IMR-90 (cell line): ENCODE results near the gene ATP8B3. TPM values are rescaled to one million over a fixed set of nuclear protein-coding genes. Genes with fewer than 3 reads are reported as not detected.

Experiments
- ATAC-seq: fragments of 200-7000 bp; cut with Tn5 transposase; 2 replicates; pipeline ENCODE4 v1.9.1; 2020; ENCODE audit warnings: low read depth, mild to moderate bottlenecking, moderate library complexity
- BruUV-seq: library from RNA; stranded (reverse); fragments of 400-500 nt; replicated peaks from 2 replicates; lab custom pipeline; 2021; lab: Mats Ljungman, UMichigan
- CTCF ChIA-PET: fragments of 300-600 bp; formaldehyde crosslinking; extraction: SDS; loops from one replicate; lab custom pipeline; 2021; ENCODE audit warnings: antibody characterized with exemption; lab: Yijun Ruan, JAX
- POLR2A ChIA-PET: fragments of 300-600 bp; sonication (Branson Sonifier 250); formaldehyde crosslinking; loops from one replicate; lab custom pipeline; 2022; ENCODE audit warnings: antibody characterized with exemption; ENCODE audit not compliant: unreplicated experiment; lab: Charles Lee
- DNase-seq: peaks from one replicate; pipeline ENCODE4 v3.0.0; 2013
- H2AFZ ChIP-seq: replicated peaks from 2 replicates; pipeline ENCODE3; 2013; ENCODE audit warnings: low read length, mild to moderate bottlenecking; ENCODE audit not compliant: poor library complexity
- H2AK5ac ChIP-seq: 2 replicates; pipeline ENCODE4 v1.6.1; 2013; ENCODE audit warnings: low read depth, low read length, inconsistent platforms
- H2AK9ac ChIP-seq: replicated peaks from 2 replicates; pipeline ENCODE3; 2013; ENCODE audit warnings: mild to moderate bottlenecking, low read depth, low read length, moderate library complexity; ENCODE audit not compliant: poor library complexity
- H2BK120ac ChIP-seq: 2 replicates; pipeline ENCODE4 v1.6.1; 2013; ENCODE audit warnings: low read depth, low read length, inconsistent platforms
- H2BK15ac ChIP-seq: 3 replicates; pipeline ENCODE4 v1.6.1; 2013; ENCODE audit warnings: low read depth, low read length, inconsistent platforms
- H2BK20ac ChIP-seq: 2 replicates; pipeline ENCODE4 v1.6.1; 2013; ENCODE audit warnings: low read depth, mild to moderate bottlenecking, inconsistent platforms, low read length, moderate library complexity
- H2BK5ac ChIP-seq: 2 replicates; pipeline ENCODE4 v1.6.1; 2013; ENCODE audit warnings: mild to moderate bottlenecking, low read depth, low read length, inconsistent platforms; ENCODE audit not compliant: poor library complexity, severe bottlenecking
- H3K14ac ChIP-seq: replicated peaks from 2 replicates; pipeline ENCODE4 v1.6.1; 2013; ENCODE audit warnings: low read depth, low read length, inconsistent platforms
- H3K18ac ChIP-seq: 2 replicates; pipeline ENCODE4 v1.6.1; 2013; ENCODE audit warnings: low read depth, low read length, control low read depth
- H3K23ac ChIP-seq: 2 replicates; pipeline ENCODE4 v1.6.1; 2013; ENCODE audit warnings: low read depth, low read length, inconsistent platforms
- H3K27ac ChIP-seq: 2 replicates; pipeline ENCODE4 v1.5.1; 2013; ENCODE audit warnings: mild to moderate bottlenecking, control low read depth, low read length; ENCODE audit not compliant: insufficient read depth
- H3K27me3 ChIP-seq: 2 replicates; pipeline ENCODE4 v1.6.1; 2013; ENCODE audit warnings: low read length; ENCODE audit not compliant: control insufficient read depth, insufficient read depth
- H3K36me3 ChIP-seq: 2 replicates; pipeline ENCODE4 v1.6.1; 2013; ENCODE audit warnings: low read length, mixed read lengths; ENCODE audit not compliant: control insufficient read depth, insufficient read depth
- H3K4ac ChIP-seq: 2 replicates; pipeline ENCODE4 v1.6.1; 2013; ENCODE audit warnings: low read depth, low read length, inconsistent platforms
- H3K4me1 ChIP-seq: 2 replicates; pipeline ENCODE4 v1.6.1; 2013; ENCODE audit warnings: low read length, mixed read lengths; ENCODE audit not compliant: control insufficient read depth, insufficient read depth
- H3K4me2 ChIP-seq: 2 replicates; pipeline ENCODE4 v1.6.1; 2013; ENCODE audit warnings: low read depth, mild to moderate bottlenecking, control low read depth, low read length, moderate library complexity
- H3K4me3 ChIP-seq: 2 replicates; pipeline ENCODE4 v1.5.1; 2013; ENCODE audit warnings: low read depth, mild to moderate bottlenecking, control low read depth, low read length, moderate library complexity; ENCODE audit not compliant: insufficient read depth
- H3K56ac ChIP-seq: 2 replicates; pipeline ENCODE4 v1.6.1; 2013; ENCODE audit warnings: low read length, inconsistent platforms; ENCODE audit not compliant: insufficient read depth; ENCODE audit errors: extremely low read depth
- H3K79me1 ChIP-seq, 2 experiments: 2 replicates each; pipeline ENCODE4 v1.6.1; 2013; ENCODE audit warnings: low read length in 2 of 2, inconsistent platforms in 1 of 2, low read depth in 1 of 2
- H3K9ac ChIP-seq: 2 replicates; pipeline ENCODE4 v1.6.1; 2013; ENCODE audit warnings: low read depth, low read length, control low read depth
- H3K9me1 ChIP-seq: 2 replicates; pipeline ENCODE4 v1.6.1; 2013; ENCODE audit warnings: low read length, inconsistent platforms; ENCODE audit not compliant: insufficient read depth
- H3K9me3 ChIP-seq: 2 replicates; pipeline ENCODE4 v1.6.1; 2013; ENCODE audit warnings: low read length; ENCODE audit not compliant: control insufficient read depth, insufficient read depth
- H4K20me1 ChIP-seq: 2 replicates; pipeline ENCODE4 v1.6.1; 2013; ENCODE audit warnings: low read length, inconsistent platforms; ENCODE audit not compliant: insufficient read depth
- H4K5ac ChIP-seq: 2 replicates; pipeline ENCODE4 v1.6.1; 2013; ENCODE audit warnings: mild to moderate bottlenecking, low read depth, low read length, control low read depth
- H4K8ac ChIP-seq, 2 experiments: 2 replicates each; pipeline ENCODE4 v1.6.1; 2013; ENCODE audit warnings: low read depth in 2 of 2, low read length in 2 of 2, control low read depth in 1 of 2, inconsistent platforms in 1 of 2
- H4K91ac ChIP-seq: 2 replicates; pipeline ENCODE4 v1.6.1; 2013; ENCODE audit warnings: low read depth, low read length, inconsistent platforms; ENCODE audit not compliant: insufficient read depth
- BHLHE40 ChIP-seq: fragments of 150-350 bp; IDR thresholded peaks from 2 replicates; pipeline ENCODE4 v1.6.1; 2016; ENCODE audit warnings: mild to moderate bottlenecking, low read depth, low read length
- CEBPB ChIP-seq: IDR thresholded peaks from 2 replicates; pipeline ENCODE4 v1.6.1; 2012; ENCODE audit warnings: low read depth, low read length, improper control_type of control experiment
- CHD1 ChIP-seq: IDR thresholded peaks from 2 replicates; pipeline ENCODE4 v1.6.1; 2012; ENCODE audit warnings: low read depth, low read length, improper control_type of control experiment
- FOS ChIP-seq: fragments of 150-350 bp; IDR thresholded peaks from 2 replicates; pipeline ENCODE4 v1.6.1; 2016; ENCODE audit warnings: low read depth, low read length
- MAFK ChIP-seq: IDR thresholded peaks from 2 replicates; pipeline ENCODE4 v1.6.1; 2012; ENCODE audit warnings: low read depth, low read length, improper control_type of control experiment
- MAZ ChIP-seq: IDR thresholded peaks from 2 replicates; pipeline ENCODE4 v1.6.1; 2012; ENCODE audit warnings: low read depth, mild to moderate bottlenecking, low read length, improper control_type of control experiment, moderate library complexity, borderline replicate concordance
- MXI1 ChIP-seq: IDR thresholded peaks from 2 replicates; pipeline ENCODE4 v1.6.1; 2012; ENCODE audit warnings: low read depth, mild to moderate bottlenecking, low read length, moderate library complexity, borderline replicate concordance
- NFE2L2 ChIP-seq: fragments of 150-350 bp; IDR thresholded peaks from 2 replicates; pipeline ENCODE4 v1.6.1; 2016; ENCODE audit warnings: low read depth, mild to moderate bottlenecking, low read length
- POLR2A ChIP-seq: IDR thresholded peaks from 2 replicates; pipeline ENCODE4 v1.6.1; 2012; ENCODE audit warnings: mild to moderate bottlenecking, low read depth, low read length
- RAD21 ChIP-seq: IDR thresholded peaks from 2 replicates; pipeline ENCODE4 v1.6.1; 2012; ENCODE audit warnings: low read length, improper control_type of control experiment
- RCOR1 ChIP-seq: IDR thresholded peaks from 2 replicates; pipeline ENCODE4 v1.6.1; 2012; ENCODE audit warnings: mild to moderate bottlenecking, low read length, improper control_type of control experiment; ENCODE audit not compliant: insufficient replicate concordance
- RFX5 ChIP-seq: IDR thresholded peaks from 2 replicates; pipeline ENCODE4 v1.8.0; 2012; ENCODE audit warnings: low read depth, mild to moderate bottlenecking, low read length, moderate library complexity
- SMC3 ChIP-seq: fragments of 150-350 bp; IDR thresholded peaks from 2 replicates; pipeline ENCODE4 v1.6.1; 2016; ENCODE audit warnings: low read depth, mild to moderate bottlenecking, antibody characterized with exemption, low read length, moderate library complexity
- WGBS, 2 experiments: methylation state at CpG; one replicate each; pipeline versions ENCODE4 v1.1.5 to v1.1.7; 2013; ENCODE audit warnings: missing lambda C conversion rate in 2 of 2; ENCODE audit not compliant: insufficient read length in 1 of 2; ENCODE audit errors: extremely low coverage in 2 of 2; 5-methylcytosine and 5-hydroxymethylcytosine counted together
- dilution Hi-C: fragments of 300-500 bp; cut with HindIII; formaldehyde crosslinking; loops from one replicate; pipeline ENCODE4 v1.14.3; 2018; ENCODE audit warnings: low sequenced_read_pairs; ENCODE audit not compliant: unreplicated experiment
- in situ Hi-C: fragments of 300-500 bp; cut with MboI; formaldehyde crosslinking; loops from 3 replicates; pipeline ENCODE4 v1.14.3; 2019; ENCODE audit warnings: low sequenced_read_pairs, inconsistent platforms, mixed read lengths
- intact Hi-C: fragments of 100-400 bp; cut with micrococcal nuclease; formaldehyde crosslinking; loops from 2 replicates; pipeline ENCODE4 v1.10.0; 2022
- polyA plus RNA-seq, 3 experiments: library from polyadenylated mRNA; depleted of rRNA; stranded (reverse); fragments of >200 nt; gene quantifications; 2 replicates each; pipeline ENCODE4 v1.2.3, GENCODE V29; 2012; ENCODE audit warnings: low replicate concordance in 1 of 3
- total RNA-seq: library from RNA; depleted of rRNA; stranded (reverse); fragments of >200 nt; gene quantifications from 2 replicates; pipeline ENCODE4 v1.2.3, GENCODE V29; 2012
- TF ChIP-seq, protein P1 (sequence below): fragments of 150-350 bp; IDR thresholded peaks from 2 replicates; pipeline ENCODE4 v1.6.1; 2017; ENCODE audit warnings: mild to moderate bottlenecking, antibody characterized with exemption, low read length, low read depth
- TF ChIP-seq, protein P2 (sequence below): fragments of 150-350 bp; IDR thresholded peaks from 2 replicates; pipeline ENCODE4 v1.6.1; 2016; ENCODE audit warnings: low read depth, mild to moderate bottlenecking, low read length, moderate library complexity, borderline replicate concordance
- TF ChIP-seq, protein P3 (sequence below): conservative IDR thresholded peaks from 2 replicates; pipeline ENCODE4 v1.5.1; 2012; ENCODE audit warnings: mild to moderate bottlenecking, low read depth, low read length, improper control_type of control experiment

Gene ATP8B3
- total and polyA plus RNA-seq, 2 of the 4 experiments (the other 2 are of a cell fraction): 1.6 to 8.1 TPM

- Histone ChIP-seq H2BK20ac (no peak overlapping the region), H3K14ac (no peak overlapping the region), H2BK5ac (no peak overlapping the region), H3K36me3 (no peaks in the 10 kb centered on the region), H2AFZ (no peak overlapping the region), H3K4me2 (no peak overlapping the region), H3K27me3 (peaks cover 34% of the 10 kb centered on the region), H3K9ac (no peak overlapping the region), H3K9me1 (no peaks in the 10 kb centered on the region), H3K79me1 (no peaks in the 10 kb centered on the region), H3K4me3 (no peak overlapping the region), H3K18ac (no peak overlapping the region), H4K5ac (no peak overlapping the region), H4K20me1 (no peaks in the 10 kb centered on the region), H4K91ac (no peak overlapping the region), H3K4ac (no peak overlapping the region), H3K9me3 (peaks cover 18% of the 10 kb centered on the region), H2AK5ac (no peak overlapping the region), H2AK9ac (no peak overlapping the region), H3K4me1 (no peaks in the 10 kb centered on the region), H2BK15ac (no peak overlapping the region), H2BK120ac (no peak overlapping the region), H3K56ac (no peak overlapping the region), H3K27ac (no peak overlapping the region), H3K23ac (no peak overlapping the region), H4K8ac (no peak overlapping the region)
- in situ Hi-C loops (loop anchor here (25.0 kb wide), 1 partner anchor 249 kb away; no protein-coding TSS in a partner anchor), dilution Hi-C loops (no loop called here), intact Hi-C loops (no loop called here)
- POLR2A ChIA-PET: no interaction called here
- BruUV-seq: no TSS peak
- TF ChIP-seq, protein P1, sequence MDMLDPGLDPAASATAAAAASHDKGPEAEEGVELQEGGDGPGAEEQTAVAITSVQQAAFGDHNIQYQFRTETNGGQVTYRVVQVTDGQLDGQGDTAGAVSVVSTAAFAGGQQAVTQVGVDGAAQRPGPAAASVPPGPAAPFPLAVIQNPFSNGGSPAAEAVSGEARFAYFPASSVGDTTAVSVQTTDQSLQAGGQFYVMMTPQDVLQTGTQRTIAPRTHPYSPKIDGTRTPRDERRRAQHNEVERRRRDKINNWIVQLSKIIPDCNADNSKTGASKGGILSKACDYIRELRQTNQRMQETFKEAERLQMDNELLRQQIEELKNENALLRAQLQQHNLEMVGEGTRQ: no peak
- TF ChIP-seq, protein P2, sequence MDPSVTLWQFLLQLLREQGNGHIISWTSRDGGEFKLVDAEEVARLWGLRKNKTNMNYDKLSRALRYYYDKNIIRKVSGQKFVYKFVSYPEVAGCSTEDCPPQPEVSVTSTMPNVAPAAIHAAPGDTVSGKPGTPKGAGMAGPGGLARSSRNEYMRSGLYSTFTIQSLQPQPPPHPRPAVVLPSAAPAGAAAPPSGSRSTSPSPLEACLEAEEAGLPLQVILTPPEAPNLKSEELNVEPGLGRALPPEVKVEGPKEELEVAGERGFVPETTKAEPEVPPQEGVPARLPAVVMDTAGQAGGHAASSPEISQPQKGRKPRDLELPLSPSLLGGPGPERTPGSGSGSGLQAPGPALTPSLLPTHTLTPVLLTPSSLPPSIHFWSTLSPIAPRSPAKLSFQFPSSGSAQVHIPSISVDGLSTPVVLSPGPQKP: no peak
- TF ChIP-seq NFE2L2: no peak
- TF ChIP-seq CEBPB: no peak
- TF ChIP-seq RFX5: no peak
- no peak for TF ChIP-seq MXI1
- no peak for TF ChIP-seq RCOR1
- TF ChIP-seq MAFK: no peak
- no peak for TF ChIP-seq SMC3
- TF ChIP-seq FOS: no peak
- TF ChIP-seq, protein P3, sequence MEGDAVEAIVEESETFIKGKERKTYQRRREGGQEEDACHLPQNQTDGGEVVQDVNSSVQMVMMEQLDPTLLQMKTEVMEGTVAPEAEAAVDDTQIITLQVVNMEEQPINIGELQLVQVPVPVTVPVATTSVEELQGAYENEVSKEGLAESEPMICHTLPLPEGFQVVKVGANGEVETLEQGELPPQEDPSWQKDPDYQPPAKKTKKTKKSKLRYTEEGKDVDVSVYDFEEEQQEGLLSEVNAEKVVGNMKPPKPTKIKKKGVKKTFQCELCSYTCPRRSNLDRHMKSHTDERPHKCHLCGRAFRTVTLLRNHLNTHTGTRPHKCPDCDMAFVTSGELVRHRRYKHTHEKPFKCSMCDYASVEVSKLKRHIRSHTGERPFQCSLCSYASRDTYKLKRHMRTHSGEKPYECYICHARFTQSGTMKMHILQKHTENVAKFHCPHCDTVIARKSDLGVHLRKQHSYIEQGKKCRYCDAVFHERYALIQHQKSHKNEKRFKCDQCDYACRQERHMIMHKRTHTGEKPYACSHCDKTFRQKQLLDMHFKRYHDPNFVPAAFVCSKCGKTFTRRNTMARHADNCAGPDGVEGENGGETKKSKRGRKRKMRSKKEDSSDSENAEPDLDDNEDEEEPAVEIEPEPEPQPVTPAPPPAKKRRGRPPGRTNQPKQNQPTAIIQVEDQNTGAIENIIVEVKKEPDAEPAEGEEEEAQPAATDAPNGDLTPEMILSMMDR: no peak
- TF ChIP-seq POLR2A: no peak
- no peak for TF ChIP-seq CHD1
- no peak for TF ChIP-seq BHLHE40
- no peak for TF ChIP-seq RAD21
- no peak for TF ChIP-seq MAZ
- CTCF ChIA-PET: no interaction called here
- no peak for DNase-seq
- 80% methylated on average over 1 of the region's 8 CpGs; no CpG with 5 or more reads in 1 of the 2 experiments for WGBS, 2 experiments
- ATAC-seq: no peak
Observed at GRCh38 chr19:1786668-1787067, 25.4 kb downstream of the ATP8B3 start.
